ENCODE data around the gene DDAH1. TPM values are rescaled to one million over a fixed set of nuclear protein-coding genes. Genes with fewer than 3 reads are reported as not detected.
"Not testable (repeated sequence)": the region's sequence is repeated elsewhere in the genome, so short reads cannot be mapped to it uniquely, and the experiment has no call there.

The DDAH1 gene
- 10 to 100 TPM in 2 of 3 donors, 1 to 10 TPM in 1; 9.3 to 24.3 (median 23.9) TPM for total RNA-seq

DNA sequence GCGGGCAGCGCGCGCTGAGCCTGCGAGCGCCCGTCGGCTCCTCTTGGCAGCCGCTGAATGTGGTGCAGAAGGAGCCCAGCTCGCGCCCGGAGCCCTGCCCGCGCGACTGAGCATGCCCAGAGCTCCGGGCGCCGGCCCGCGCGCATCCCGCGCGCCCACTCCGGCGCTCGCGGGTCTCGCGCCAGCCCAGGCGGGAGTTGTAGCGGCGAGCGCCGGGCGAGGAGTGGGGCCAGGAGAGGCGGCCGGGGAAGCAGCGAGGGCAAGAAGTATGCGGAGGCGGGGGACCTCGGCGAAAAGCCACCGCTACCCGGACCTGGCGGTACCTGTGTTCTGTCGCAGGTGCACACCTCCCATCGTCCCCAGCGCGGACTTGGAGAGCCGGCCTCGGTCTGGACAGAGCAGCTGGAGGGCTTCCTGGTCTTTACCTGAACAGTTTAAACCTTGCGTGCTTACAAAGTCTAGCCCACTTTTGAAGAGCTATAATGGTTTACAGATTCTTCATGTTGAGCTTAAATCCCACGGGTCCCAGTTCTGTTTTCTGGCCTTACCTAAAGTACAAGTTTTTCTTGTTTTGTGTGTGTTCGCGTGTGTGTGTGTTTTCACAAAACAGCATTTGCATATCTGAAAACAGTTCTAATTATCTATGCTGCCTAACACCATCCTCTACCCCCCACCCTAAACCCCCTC is at the start of gene DDAH1:
Gene DDAH1, minus strand, starts transcription at position 61 of the 687 bp plus-strand sequence. CDS start 114 bp downstream, outside the sequence.
- TF ChIP-seq POLR2A (IDR thresholded peaks at IDR 0.05) (no peak), CTCF (IDR thresholded peaks at IDR 0.05) (no peak), POLR2AphosphoS5 (IDR thresholded peaks at IDR 0.05) (no peak)
- DNase-seq (ENCODE audit: low spot score in 2 of 2), result peak; percentile 50 to 63
- intact Hi-C loops (cut with DNase I; ENCODE audit: low total_unique reads), result no loop called here
- peak within 1 kb of the TSS; percentile 59 to 95 (median 70) for H3K4me3 ChIP-seq
- peak within 1 kb of the TSS; percentile 78 to 90 for H3K27ac ChIP-seq
- no peaks in the 10 kb centered on the region for H3K9me3 ChIP-seq
- H3K27me3 ChIP-seq, result no peaks in the 10 kb centered on the region
- H3K36me3 ChIP-seq, result no peaks in the 10 kb centered on the region
- H3K4me1 ChIP-seq, result no peaks in the 10 kb centered on the region

DNA sequence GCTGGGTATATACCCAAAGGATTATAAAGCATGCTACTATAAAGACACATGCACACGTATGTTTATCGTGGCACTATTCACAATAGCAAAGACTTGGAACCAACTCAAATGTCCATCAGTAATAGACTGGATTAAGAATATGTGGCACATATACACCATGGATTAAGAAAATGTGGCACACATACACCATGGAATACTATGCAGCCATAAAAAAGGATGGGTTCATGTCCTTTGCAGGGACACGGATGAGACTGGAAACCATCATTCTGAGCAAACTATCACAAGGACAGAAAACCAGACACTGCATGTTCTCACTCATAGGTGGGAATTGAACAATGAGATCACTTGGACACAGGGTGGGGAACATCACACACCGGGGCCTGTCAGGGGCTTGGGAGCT is 49.0 kb upstream of the DDAH1 start:
- H3K36me3 ChIP-seq; H3K27ac ChIP-seq; DNase-seq (ENCODE audit: low spot score in 2 of 2); H3K4me1 ChIP-seq; H3K27me3 ChIP-seq; H3K9me3 ChIP-seq; intact Hi-C loops (cut with DNase I; ENCODE audit: low total_unique reads); H3K4me3 ChIP-seq: not testable (repeated sequence)

DNA sequence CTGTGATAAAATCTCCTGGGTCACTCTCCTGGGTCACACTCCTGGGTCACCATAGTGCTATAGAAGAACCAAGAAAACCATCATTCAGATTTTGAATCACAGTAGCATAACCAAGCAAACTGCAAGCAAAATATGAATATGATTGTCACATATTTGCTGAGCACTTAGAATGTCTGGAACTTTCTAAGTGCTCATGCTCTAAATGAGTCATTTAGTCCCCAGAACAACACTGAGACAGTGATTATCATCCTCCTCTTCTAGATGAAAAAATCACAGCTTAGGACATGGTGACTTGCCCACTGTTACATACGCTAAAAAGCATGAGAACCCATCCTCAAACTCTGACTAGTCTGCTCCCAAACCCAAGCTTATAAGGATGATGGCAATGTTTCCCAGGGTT is 39.5 kb upstream of the DDAH1 start:
- TF ChIP-seq POLR2A (IDR thresholded peaks at IDR 0.05) (no peak), CTCF (IDR thresholded peaks at IDR 0.05) (no peak), POLR2AphosphoS5 (IDR thresholded peaks at IDR 0.05) (no peak)
- no peak overlapping the region for H3K27ac ChIP-seq
- H3K4me3 ChIP-seq, result no peak overlapping the region
- no peaks in the 10 kb centered on the region for H3K27me3 ChIP-seq
- DNase-seq (ENCODE audit: low spot score in 2 of 2), result no peak
- no peaks in the 10 kb centered on the region for H3K36me3 ChIP-seq
- H3K4me1 ChIP-seq, result no peaks in the 10 kb centered on the region
- intact Hi-C loops (cut with DNase I; ENCODE audit: low total_unique reads), result no loop called here
- H3K9me3 ChIP-seq, result no peaks in the 10 kb centered on the region

GRCh38 chr1:85502625-85503083 is 37.7 kb upstream of the DDAH1 start:
- intact Hi-C loops (cut with DNase I; ENCODE audit: low total_unique reads), result no loop called here
- Histone ChIP-seq H3K4me1 (no peaks in the 10 kb centered on the region), H3K27ac (peak overlapping the region in 1 of 2 donors; percentile 50), H3K36me3 (no peaks in the 10 kb centered on the region), H3K9me3 (no peaks in the 10 kb centered on the region), H3K4me3 (no peak overlapping the region), H3K27me3 (no peaks in the 10 kb centered on the region)
- TF ChIP-seq POLR2A (IDR thresholded peaks at IDR 0.05) (no peak), POLR2AphosphoS5 (IDR thresholded peaks at IDR 0.05) (no peak), CTCF (IDR thresholded peaks at IDR 0.05) (peak; percentile 37 to 75 (median 49))
- no peak for DNase-seq (ENCODE audit: low spot score in 2 of 2)

GRCh38 chr1:85502171-85502570 is 37.2 kb upstream of the DDAH1 start:
- H3K4me3 ChIP-seq, result no peak overlapping the region
- H3K36me3 ChIP-seq, result no peaks in the 10 kb centered on the region
- H3K4me1 ChIP-seq, result no peaks in the 10 kb centered on the region
- TF ChIP-seq CTCF (IDR thresholded peaks at IDR 0.05) (no peak), POLR2A (IDR thresholded peaks at IDR 0.05) (no peak), POLR2AphosphoS5 (IDR thresholded peaks at IDR 0.05) (no peak)
- intact Hi-C loops (cut with DNase I; ENCODE audit: low total_unique reads), result no loop called here
- H3K27me3 ChIP-seq, result no peaks in the 10 kb centered on the region
- peak overlapping the region in 1 of 2 donors; percentile 50 for H3K27ac ChIP-seq
- H3K9me3 ChIP-seq, result no peaks in the 10 kb centered on the region
- DNase-seq (ENCODE audit: low spot score in 2 of 2), result no peak

Data from breast epithelium (tissue), 4 donors.